A549 (cell line): ENCODE results near the gene ZBTB11. TPM values are rescaled to one million over a fixed set of nuclear protein-coding genes. Genes with fewer than 3 reads are reported as not detected.

ENCODE experiments used
- ATAC-seq, 2 experiments: fragments of 200-7000 bp in 1 of 2; fragments of >200 bp in 1 of 2; cut with Nextera tagmentation in 1 of 2; cut with Tn5 transposase in 1 of 2; 3 replicates each; pipeline versions ENCODE4 v1.8.0 to v1.9.1; 2018 to 2020; ENCODE audit warnings: mild to moderate bottlenecking in 1 of 2, moderate library complexity in 1 of 2
- CTCF ChIA-PET: fragments of 300-600 bp; sonication (Branson Sonifier 250); formaldehyde crosslinking; extraction: SDS; loops from one replicate; lab custom pipeline; 2021; ENCODE audit warnings: antibody characterized with exemption, inconsistent platforms; lab: Yijun Ruan, JAX
- POLR2A ChIA-PET: fragments of 350-600 bp; formaldehyde crosslinking; extraction: SDS; loops from one replicate; lab custom pipeline; 2021; ENCODE audit warnings: antibody characterized with exemption, inconsistent platforms; lab: Yijun Ruan, JAX
- DNase-seq, 2 experiments: peaks; one replicate each; pipeline versions ENCODE4 v3.0.0 to v3.0.0-alpha.2; 2011 to 2016; ENCODE audit warnings: low read depth in 1 of 2, low spot score in 1 of 2
- FAIRE-seq: peaks from 2 replicates; lab custom pipeline; 2011; peaks lifted over from hg19 to GRCh38; lab: Jason Lieb, UNC
- H3K27ac ChIP-seq, 2 experiments: fragments of >200 bp; sonication (Bioruptor Twin); formaldehyde crosslinking; 3 replicates each; pipeline ENCODE4 v1.5.1; 2016 to 2017
- H3K4me1 ChIP-seq: fragments of >200 bp; sonication (Bioruptor Twin); formaldehyde crosslinking; 3 replicates; pipeline ENCODE4 v1.6.1; 2016
- H3K4me2 ChIP-seq: fragments of >200 bp; sonication (Bioruptor Twin); formaldehyde crosslinking; 3 replicates; pipeline ENCODE4 v1.6.1; 2016
- H3K4me3 ChIP-seq: fragments of >200 bp; sonication (Bioruptor Twin); formaldehyde crosslinking; 3 replicates; pipeline ENCODE4 v1.5.1; 2016
- H3K9me3 ChIP-seq: fragments of >200 bp; sonication (Bioruptor Twin); formaldehyde crosslinking; 3 replicates; pipeline ENCODE4 v1.6.1; 2016
- BCL3 ChIP-seq: fragments of >200 bp; sonication (Bioruptor Twin); formaldehyde crosslinking; IDR thresholded peaks from 3 replicates; pipeline ENCODE4 v1.6.1; 2016
- CBX2 ChIP-seq: fragments of 200-600 bp; sonication (generic); IDR thresholded peaks from 2 replicates; pipeline ENCODE4 v1.6.1; 2016; ENCODE audit warnings: low read depth, mild to moderate bottlenecking, borderline replicate concordance
- CBX8 ChIP-seq: fragments of 200-600 bp; sonication (generic); IDR thresholded peaks from 2 replicates; pipeline ENCODE4 v1.6.1; 2016
- CEBPB ChIP-seq, 2 experiments: fragments of >200 bp in 1 of 2; sonication (Bioruptor Twin) in 1 of 2; formaldehyde crosslinking in 1 of 2; IDR thresholded peaks; 2 replicates each; pipeline ENCODE4 v1.6.1; 2012 to 2016
- CHD2 ChIP-seq: fragments of 150-350 bp; IDR thresholded peaks from 2 replicates; pipeline ENCODE4 v1.6.1; 2014; ENCODE audit warnings: low read length; ENCODE audit not compliant: partially characterized antibody
- EHF ChIP-seq: fragments of 250-450 bp; sonication (Bioruptor Pico); IDR thresholded peaks from 2 replicates; pipeline ENCODE4 v1.5.0; 2020; ENCODE audit warnings: mild to moderate bottlenecking
- ESRRA ChIP-seq: fragments of 150-350 bp; IDR thresholded peaks from 2 replicates; pipeline ENCODE4 v1.6.1; 2014; ENCODE audit warnings: mild to moderate bottlenecking, low read length, borderline replicate concordance
- FOXS1 ChIP-seq: fragments of 250-450 bp; sonication (Bioruptor Pico); IDR thresholded peaks from 2 replicates; pipeline ENCODE4 v1.5.0; 2020; ENCODE audit warnings: mild to moderate bottlenecking, moderate library complexity
- GATA3 ChIP-seq: IDR thresholded peaks from 2 replicates; pipeline ENCODE4 v1.6.1; 2012; ENCODE audit warnings: borderline replicate concordance
- HDAC2 ChIP-seq: fragments of 200-600 bp; sonication (generic); IDR thresholded peaks from 2 replicates; pipeline ENCODE4 v1.6.1; 2016
- HES2 ChIP-seq: fragments of >200 bp; sonication (Bioruptor Twin); formaldehyde crosslinking; IDR thresholded peaks from 2 replicates; pipeline ENCODE4 v1.6.1; 2016
- HMGXB4 ChIP-seq: fragments of 250-450 bp; sonication (Bioruptor Pico); IDR thresholded peaks from 2 replicates; pipeline ENCODE4 v1.5.0; 2021; ENCODE audit warnings: mild to moderate bottlenecking, moderate library complexity, borderline replicate concordance
- HOXB5 ChIP-seq: fragments of 250-450 bp; sonication (Bioruptor Pico); IDR thresholded peaks from 2 replicates; pipeline ENCODE4 v1.5.0; 2020; ENCODE audit warnings: mild to moderate bottlenecking, moderate library complexity
- JUN ChIP-seq, 2 experiments: fragments of >200 bp; sonication (Bioruptor Twin); formaldehyde crosslinking; IDR thresholded peaks; 2 replicates in 1 of 2; 3 replicates in 1 of 2; pipeline ENCODE4 v1.6.1; 2016 to 2017
- JUNB ChIP-seq: fragments of >200 bp; sonication (Bioruptor Twin); formaldehyde crosslinking; IDR thresholded peaks from 2 replicates; pipeline ENCODE4 v1.6.1; 2016
- MAFK ChIP-seq: fragments of 450-650 bp; IDR thresholded peaks from 2 replicates; pipeline ENCODE4 v1.6.1; 2014; ENCODE audit not compliant: partially characterized antibody
- MAX ChIP-seq: IDR thresholded peaks from 2 replicates; pipeline ENCODE4 v1.6.1; 2012
- NR3C1 ChIP-seq: fragments of >200 bp; sonication (Bioruptor Twin); formaldehyde crosslinking; IDR thresholded peaks from 3 replicates; pipeline ENCODE4 v1.6.1; 2017
- PHF8 ChIP-seq: fragments of 200-600 bp; sonication (generic); IDR thresholded peaks from 2 replicates; pipeline ENCODE4 v1.6.1; 2016; ENCODE audit warnings: low read depth, mild to moderate bottlenecking, antibody characterized with exemption, moderate library complexity, borderline replicate concordance
- POLR2AphosphoS2 ChIP-seq: conservative IDR thresholded peaks from 2 replicates; pipeline ENCODE4 v1.6.1; 2012; ENCODE audit warnings: low read length, improper control_type of control experiment, inconsistent platforms
- RCOR1 ChIP-seq: fragments of 150-350 bp; IDR thresholded peaks from 2 replicates; pipeline ENCODE4 v1.6.1; 2014; ENCODE audit warnings: antibody characterized with exemption, low read length, low read depth
- RNF2 ChIP-seq: fragments of 200-600 bp; sonication (generic); IDR thresholded peaks from 2 replicates; pipeline ENCODE4 v1.6.1; 2016; ENCODE audit warnings: low read depth, mild to moderate bottlenecking, antibody characterized with exemption, moderate library complexity, borderline replicate concordance
- SREBF2 ChIP-seq: fragments of 450-650 bp; IDR thresholded peaks from 2 replicates; pipeline ENCODE4 v1.6.1; 2014; ENCODE audit warnings: mild to moderate bottlenecking, moderate library complexity
- ZNF302 ChIP-seq: fragments of 250-450 bp; sonication (Bioruptor Pico); IDR thresholded peaks from 2 replicates; pipeline ENCODE4 v1.9.0; 2021; ENCODE audit warnings: inconsistent platforms, mild to moderate bottlenecking, moderate library complexity
- WGBS: methylation state at CpG from one replicate; pipeline ENCODE4 v1.1.6; 2017; ENCODE audit errors: missing lambda C conversion rate; 5-methylcytosine and 5-hydroxymethylcytosine counted together
- polyA plus RNA-seq, 4 experiments: library from polyadenylated mRNA; depleted of rRNA in 3 of 4; stranded (reverse); fragments of >200 nt; fragmentation: RNase III in 1 of 4; extraction: RNeasy Plus Mini Kit Qiagen cat#74134 plus additional on column Dnase treatment in 1 of 4; gene quantifications; 2 replicates in 3 of 4; 3 replicates in 1 of 4; pipeline ENCODE4 v1.2.3, GENCODE V29; 2011 to 2017
- TF ChIP-seq, protein P1 (sequence below): IDR thresholded peaks from 2 replicates; pipeline ENCODE4 v1.6.1; 2012

The ZBTB11 gene
- polyA plus RNA-seq, 2 of the 4 experiments (the other 2 are of a cell fraction), result 11.3 to 24.3 TPM

- Histone ChIP-seq H3K4me1 (no peaks in the 10 kb centered on the region), H3K4me3 (no peak overlapping the region), H3K27ac (no peak overlapping the region), H3K4me2 (no peak overlapping the region), H3K9me3 (no peaks in the 10 kb centered on the region)
- DNase-seq, result no peak
- TF ChIP-seq HES2, result no peak
- no peak for TF ChIP-seq BCL3
- TF ChIP-seq NR3C1, result no peak
- TF ChIP-seq RNF2, result no peak
- no peak for TF ChIP-seq MAX
- no peak for TF ChIP-seq HMGXB4 (CRISPR knock-in tag)
- no peak for TF ChIP-seq EHF (CRISPR knock-in tag)
- no peak for TF ChIP-seq FOXS1 (CRISPR knock-in tag)
- no peak for TF ChIP-seq CBX2
- ChIA-PET POLR2A (no interaction called here), CTCF (no interaction called here)
- ATAC-seq, result no peak
- 70% methylated on average over 3 of the region's 3 CpGs for WGBS
- FAIRE-seq, result no peak
Observed at GRCh38 chr3:101619734-101620133, 57.2 kb downstream of the ZBTB11 start.

DNA sequence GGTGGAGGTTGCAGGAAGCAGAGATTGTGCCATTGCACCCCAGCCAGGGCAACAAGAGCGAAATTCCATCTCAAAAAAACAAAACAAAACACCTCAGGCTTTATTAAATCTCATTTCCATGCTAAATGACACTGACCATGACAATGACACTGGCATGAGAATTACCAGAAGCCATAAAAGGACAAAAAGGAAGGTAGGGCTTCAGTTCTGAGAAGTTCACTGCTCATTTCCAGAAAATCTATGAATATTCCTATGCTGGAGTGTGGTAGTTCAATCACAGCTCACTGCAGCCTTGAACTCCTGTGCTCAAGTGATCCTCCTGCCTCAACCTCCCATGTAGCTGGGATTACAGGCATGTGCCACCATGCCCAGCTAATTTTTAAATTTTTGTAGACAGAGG is 58.2 kb downstream of the ZBTB11 start:
- Histone ChIP-seq H3K4me3 (no peak overlapping the region), H3K4me2 (no peak overlapping the region), H3K27ac (no peak overlapping the region), H3K4me1 (no peaks in the 10 kb centered on the region), H3K9me3 (no peaks in the 10 kb centered on the region)
- FAIRE-seq (no peak), ATAC-seq (no peak), DNase-seq (no peak)
- POLR2A ChIA-PET, result no interaction called here
- no peak for TF ChIP-seq GATA3
- TF ChIP-seq JUN (IDR thresholded peaks at IDR 0.05), result no peak
- TF ChIP-seq EHF (CRISPR knock-in tag), result no peak
- TF ChIP-seq JUNB, result no peak
- no peak for TF ChIP-seq CEBPB (IDR thresholded peaks at IDR 0.05)
- TF ChIP-seq ZNF302 (CRISPR knock-in tag), result no peak
- no peak for TF ChIP-seq POLR2AphosphoS2
- TF ChIP-seq HOXB5 (CRISPR knock-in tag), result no peak
- TF ChIP-seq, protein P1, sequence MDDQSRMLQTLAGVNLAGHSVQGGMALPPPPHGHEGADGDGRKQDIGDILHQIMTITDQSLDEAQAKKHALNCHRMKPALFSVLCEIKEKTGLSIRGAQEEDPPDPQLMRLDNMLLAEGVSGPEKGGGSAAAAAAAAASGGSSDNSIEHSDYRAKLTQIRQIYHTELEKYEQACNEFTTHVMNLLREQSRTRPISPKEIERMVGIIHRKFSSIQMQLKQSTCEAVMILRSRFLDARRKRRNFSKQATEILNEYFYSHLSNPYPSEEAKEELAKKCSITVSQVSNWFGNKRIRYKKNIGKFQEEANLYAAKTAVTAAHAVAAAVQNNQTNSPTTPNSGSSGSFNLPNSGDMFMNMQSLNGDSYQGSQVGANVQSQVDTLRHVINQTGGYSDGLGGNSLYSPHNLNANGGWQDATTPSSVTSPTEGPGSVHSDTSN, result no peak
- TF ChIP-seq CBX8, result no peak
- TF ChIP-seq RCOR1, result no peak
- TF ChIP-seq SREBF2, result no peak
- TF ChIP-seq NR3C1, result no peak
- no peak for TF ChIP-seq PHF8
- TF ChIP-seq ESRRA, result no peak
- 31% methylated on average over 1 of the region's 1 CpG for WGBS
- CTCF ChIA-PET, result no interaction called here

- no peak overlapping the region for H3K4me3 ChIP-seq
- TF ChIP-seq HDAC2, result no peak
- no peak for TF ChIP-seq JUN (IDR thresholded peaks at IDR 0.05)
- TF ChIP-seq MAFK, result no peak
- no peak for TF ChIP-seq CHD2
- no peak for TF ChIP-seq PHF8
- TF ChIP-seq RNF2, result no peak
- no peak for TF ChIP-seq HES2
- TF ChIP-seq, all 56 proteins: peak for 0
- ATAC-seq (no peak), DNase-seq (no peak), FAIRE-seq (no peak)
- Histone ChIP-seq H3K4me2 (no peak overlapping the region), H3K4me1 (no peaks in the 10 kb centered on the region), H3K9me3 (no peaks in the 10 kb centered on the region), H3K27ac (no peak overlapping the region)
- ChIA-PET POLR2A (no interaction called here), CTCF (no interaction called here)
- WGBS, result 77% methylated on average over 7 of the region's 7 CpGs
Observed at GRCh38 chr3:101617478-101617877, 59.5 kb downstream of the ZBTB11 start.
